HG03097 (cell line): ENCODE measurements around the gene S100A6.
"Not testable (repeated sequence)": the region's sequence is repeated elsewhere in the genome, so short reads cannot be mapped to it uniquely, and the experiment has no call there.

Experiments used
- ATAC-seq: cut with Tn5 transposase; IDR thresholded peaks from one replicate; pipeline ENCODE4 v1.9.1; 2021; ENCODE audit not compliant: unreplicated experiment, low FRiP score

S100A6 gene

DNA sequence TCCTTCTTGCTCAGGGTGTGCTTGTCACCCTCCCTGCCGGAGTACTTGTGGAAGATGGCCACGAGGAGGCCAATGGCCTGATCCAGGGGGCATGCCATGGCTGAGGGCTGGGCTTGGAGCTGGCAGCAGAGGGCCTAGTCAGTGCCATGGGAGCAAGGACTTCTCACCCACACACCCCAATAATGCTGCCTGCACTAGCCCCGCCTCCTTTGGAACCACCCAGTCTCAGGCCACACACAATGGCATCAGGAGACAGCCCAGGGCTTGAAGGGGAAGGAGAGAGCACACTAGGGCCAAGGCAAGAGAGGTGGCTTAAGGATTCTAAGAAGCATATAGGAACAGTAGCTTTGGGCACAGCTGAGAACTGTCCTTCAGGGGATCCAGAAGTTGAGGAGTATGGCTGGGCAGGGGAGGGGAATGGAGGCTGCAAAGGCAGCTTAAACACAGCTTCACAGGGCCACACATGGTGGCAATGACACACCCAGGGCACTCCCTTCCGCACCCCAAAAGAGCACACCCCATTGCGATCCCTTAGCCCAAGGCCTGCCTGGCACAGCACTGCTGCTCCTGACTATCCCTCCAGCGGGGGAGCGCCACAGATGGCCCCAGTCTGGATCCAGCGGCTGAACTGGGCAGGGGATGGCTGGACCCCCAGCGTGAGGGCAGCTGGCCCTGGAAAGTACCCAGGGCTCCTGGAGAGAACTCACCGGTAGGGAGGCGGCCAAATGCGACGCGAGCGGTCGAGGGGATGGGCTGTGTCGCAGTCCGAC lies at the start of gene S100A6:
Gene S100A6 (minus strand): TSS at position 750 of the 770 bp plus-strand sequence. CDS start 652 bp downstream, at position 98.
- no peak for ATAC-seq

GRCh38 chr1:153585006-153585405 lies 49.2 kb upstream of the S100A6 start:
- ATAC-seq, result no peak

- no peak for ATAC-seq
These were observed 48.2 kb upstream of the S100A6 start for GRCh38 chr1:153583976-153584375.

GRCh38 chr1:153583514-153583913 lies 47.7 kb upstream of the S100A6 start:
- ATAC-seq, result not testable (repeated sequence)

DNA sequence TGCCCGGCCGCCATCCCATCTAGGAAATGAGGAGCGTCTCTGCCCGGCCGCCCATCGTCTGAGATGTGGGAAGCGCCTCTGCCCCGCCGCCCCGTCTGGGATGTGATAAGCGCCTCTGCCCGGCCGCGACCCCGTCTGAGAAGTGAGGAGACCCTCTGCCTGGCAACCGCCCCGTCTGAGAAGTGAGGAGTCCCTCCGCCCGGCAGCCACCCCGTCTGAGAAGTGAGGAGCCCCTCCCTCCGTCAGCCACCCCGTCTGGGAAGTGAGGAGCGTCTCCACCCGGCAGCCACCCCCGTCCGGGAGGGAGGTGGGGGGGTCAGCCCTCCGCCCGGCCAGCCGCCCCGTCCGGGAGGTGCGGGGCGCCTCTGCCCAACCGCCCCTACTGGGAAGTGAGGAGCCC lies 47.0 kb upstream of the S100A6 start:
- ATAC-seq, result not testable (repeated sequence)

- no peak for ATAC-seq
These were observed 43.1 kb upstream of the S100A6 start for GRCh38 chr1:153578936-153579335.

GRCh38 chr1:153578490-153578889 lies 42.7 kb upstream of the S100A6 start:
- no peak for ATAC-seq

- ATAC-seq, result no peak
These were observed 41.8 kb upstream of the S100A6 start for GRCh38 chr1:153577624-153578051.

DNA sequence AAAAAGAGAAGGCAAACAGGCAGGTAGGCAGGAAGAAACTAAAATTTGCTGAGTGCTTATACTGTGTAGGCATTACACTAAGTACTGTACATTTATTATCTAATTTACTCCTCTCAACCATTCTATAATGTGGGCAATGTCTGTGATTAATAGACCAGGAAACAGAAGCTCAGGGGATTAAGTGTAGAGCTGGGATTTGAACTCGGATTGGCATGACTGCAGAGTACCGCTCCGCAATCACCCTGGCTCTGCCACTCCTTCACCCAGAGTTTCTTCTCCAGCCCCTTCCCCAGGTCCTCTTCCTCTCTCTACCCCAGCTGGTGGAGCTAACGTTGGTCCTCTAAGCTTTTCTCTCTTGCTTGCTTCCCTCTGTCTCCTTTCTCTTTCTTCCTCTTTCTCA lies 41.3 kb upstream of the S100A6 start:
- ATAC-seq, result no peak

- not testable (repeated sequence) for ATAC-seq
These were observed 39.7 kb upstream of the S100A6 start for GRCh38 chr1:153575497-153575896.

DNA sequence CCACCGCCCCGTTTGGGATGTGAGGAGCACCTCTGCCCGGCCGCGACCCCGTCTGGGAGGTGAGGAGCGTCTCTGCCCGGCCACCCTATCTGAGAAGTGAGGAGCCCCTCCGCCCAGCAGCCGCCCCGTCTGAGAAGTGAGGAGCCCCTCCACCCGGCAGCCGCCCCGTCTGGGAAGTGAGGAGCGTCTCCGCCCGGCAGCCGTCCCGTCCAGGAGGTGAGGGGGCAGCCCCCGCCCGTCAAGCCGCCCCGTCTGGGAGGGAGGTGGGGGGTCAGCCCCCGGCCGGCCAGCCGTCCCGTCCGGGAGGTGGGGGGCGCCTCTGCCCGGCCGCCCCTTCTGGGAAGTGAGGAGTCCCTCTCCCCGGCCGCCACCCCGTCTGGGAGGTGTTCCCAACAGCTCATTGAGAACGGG lies 39.3 kb upstream of the S100A6 start:
- ATAC-seq, result not testable (repeated sequence)

- ATAC-seq, result no peak
These were observed 37.6 kb upstream of the S100A6 start for GRCh38 chr1:153573351-153573750.

- no peak for ATAC-seq
These were observed 36.8 kb upstream of the S100A6 start for GRCh38 chr1:153572569-153573015.

- no peak for ATAC-seq
These were observed 35.9 kb upstream of the S100A6 start for GRCh38 chr1:153571706-153572105.

GRCh38 chr1:153570874-153571273 lies 35.1 kb upstream of the S100A6 start:
- ATAC-seq, result no peak

GRCh38 chr1:153569465-153569864 lies 33.7 kb upstream of the S100A6 start:
- no peak for ATAC-seq

DNA sequence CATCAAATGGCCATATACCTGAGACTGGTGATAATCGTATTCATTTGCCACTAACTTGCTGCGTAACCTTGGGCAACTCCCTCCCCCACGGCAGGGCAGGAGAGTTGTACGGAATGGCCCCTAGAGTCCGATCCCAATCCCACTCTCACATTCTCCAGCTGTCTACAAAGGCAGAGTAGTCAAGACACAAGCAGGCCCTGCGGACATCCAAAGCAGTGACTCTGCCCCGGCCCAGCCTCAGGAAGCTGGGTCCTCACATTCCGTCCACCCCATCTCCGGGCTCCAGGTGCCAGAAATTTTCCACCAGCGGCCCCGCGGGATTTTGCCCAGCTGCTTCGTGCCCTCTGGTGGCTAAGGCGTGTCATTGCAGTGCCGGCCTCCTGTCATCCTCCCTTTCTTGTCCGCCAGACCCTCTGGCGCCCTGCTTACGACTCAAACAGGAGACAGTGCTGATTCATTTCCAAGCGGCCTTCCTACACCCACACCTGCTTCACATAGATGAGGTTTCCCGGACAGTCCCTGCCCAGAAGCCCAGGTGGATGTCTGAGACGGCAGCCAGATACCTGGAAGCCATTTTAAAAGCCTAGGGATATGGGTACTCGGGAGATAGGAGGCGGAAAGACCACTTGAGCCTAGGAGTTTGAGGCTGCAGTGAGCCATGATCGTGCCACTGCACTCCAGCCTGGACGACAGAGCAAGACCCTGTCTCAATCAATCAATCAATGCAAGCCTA lies 32.7 kb upstream of the S100A6 start:
- no peak for ATAC-seq

- no peak for ATAC-seq
These were observed 32.0 kb upstream of the S100A6 start for GRCh38 chr1:153567621-153568366.

- no peak for ATAC-seq
These were observed 30.9 kb upstream of the S100A6 start for GRCh38 chr1:153566414-153567371.
